OCI-LY7 (cell line): ENCODE results near the gene GSG1.

Source experiments
- EZH2phosphoT487 ChIP-seq: fragments of 200-600 bp; sonication (generic); IDR thresholded peaks from 2 replicates; pipeline ENCODE4 v1.6.1; 2018; ENCODE audit warnings: low read depth, borderline replicate concordance, mild to moderate bottlenecking, mixed run types, antibody characterized with exemption, low read length, moderate library complexity, mixed read lengths
- TF ChIP-seq, protein P1 (sequence below): fragments of 200-600 bp; sonication (generic); conservative IDR thresholded peaks from 2 replicates; pipeline ENCODE4 v1.5.1; 2014; ENCODE audit warnings: mild to moderate bottlenecking, antibody characterized with exemption, low read length, moderate library complexity, mixed read lengths

- TF ChIP-seq, protein P1, sequence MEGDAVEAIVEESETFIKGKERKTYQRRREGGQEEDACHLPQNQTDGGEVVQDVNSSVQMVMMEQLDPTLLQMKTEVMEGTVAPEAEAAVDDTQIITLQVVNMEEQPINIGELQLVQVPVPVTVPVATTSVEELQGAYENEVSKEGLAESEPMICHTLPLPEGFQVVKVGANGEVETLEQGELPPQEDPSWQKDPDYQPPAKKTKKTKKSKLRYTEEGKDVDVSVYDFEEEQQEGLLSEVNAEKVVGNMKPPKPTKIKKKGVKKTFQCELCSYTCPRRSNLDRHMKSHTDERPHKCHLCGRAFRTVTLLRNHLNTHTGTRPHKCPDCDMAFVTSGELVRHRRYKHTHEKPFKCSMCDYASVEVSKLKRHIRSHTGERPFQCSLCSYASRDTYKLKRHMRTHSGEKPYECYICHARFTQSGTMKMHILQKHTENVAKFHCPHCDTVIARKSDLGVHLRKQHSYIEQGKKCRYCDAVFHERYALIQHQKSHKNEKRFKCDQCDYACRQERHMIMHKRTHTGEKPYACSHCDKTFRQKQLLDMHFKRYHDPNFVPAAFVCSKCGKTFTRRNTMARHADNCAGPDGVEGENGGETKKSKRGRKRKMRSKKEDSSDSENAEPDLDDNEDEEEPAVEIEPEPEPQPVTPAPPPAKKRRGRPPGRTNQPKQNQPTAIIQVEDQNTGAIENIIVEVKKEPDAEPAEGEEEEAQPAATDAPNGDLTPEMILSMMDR, result no peak
- TF ChIP-seq EZH2phosphoT487, result no peak
Observed at GRCh38 chr12:13152756-13153155, 49.3 kb upstream of the GSG1 start.
